ENCODE measurements around the gene NEK2. TPM values are rescaled to one million over a fixed set of nuclear protein-coding genes. Genes with fewer than 3 reads are reported as not detected.
"Not testable (repeated sequence)": the region's sequence is repeated elsewhere in the genome, so short reads cannot be mapped to it uniquely, and the experiment has no call there.

Gene NEK2
- polyA plus RNA-seq, 3 donors, result 0.07 TPM; not detected in 1

DNA sequence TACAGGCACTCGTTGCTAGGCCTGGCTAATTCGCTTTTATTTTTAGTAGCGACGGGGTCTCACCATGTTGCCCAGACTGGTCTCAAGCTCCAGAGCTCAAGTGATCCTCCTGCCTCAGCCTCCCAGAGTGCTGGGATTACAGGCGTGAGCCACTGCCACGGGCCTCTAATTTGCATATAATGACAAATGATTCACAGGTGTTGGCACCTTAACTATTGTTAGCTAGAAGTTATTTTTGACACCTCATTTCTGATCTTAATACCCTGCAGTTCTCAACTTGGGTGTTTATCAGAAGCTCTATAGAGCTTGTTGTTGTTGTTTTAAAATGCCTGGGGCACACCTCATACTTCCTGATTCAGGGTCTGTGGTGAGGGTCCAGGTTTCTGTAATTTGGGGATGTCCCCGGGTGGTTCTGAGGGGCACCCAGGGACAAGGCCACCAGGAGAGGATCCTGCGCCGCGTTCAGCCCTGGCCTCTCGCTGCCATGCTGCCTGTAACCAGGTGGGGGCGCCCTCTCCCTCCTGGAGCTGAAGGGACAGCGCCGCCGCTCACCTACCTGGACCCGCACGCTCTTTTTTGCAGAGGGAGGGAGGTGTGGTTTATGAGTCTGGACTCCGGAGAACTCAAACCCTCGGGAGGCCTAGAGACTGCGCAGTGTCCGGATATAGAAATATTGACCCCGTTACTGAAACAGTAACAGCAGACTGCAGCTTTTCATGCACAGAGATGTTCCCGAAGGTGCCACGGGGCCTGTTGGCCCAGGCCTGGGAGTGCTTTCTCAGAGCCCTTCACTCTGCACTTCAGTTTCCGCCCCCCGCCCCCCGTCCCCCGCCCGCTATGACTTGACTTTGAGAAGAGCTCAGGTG, 23.0 kb upstream of the NEK2 start:
- WGBS, 3 donors, result 14 to 17% (median 16%) methylated on average over 27 to 29 of the region's 29 CpGs
- no peak overlapping the region for H3K27ac ChIP-seq (ENCODE audit: low read depth, low read length)

DNA sequence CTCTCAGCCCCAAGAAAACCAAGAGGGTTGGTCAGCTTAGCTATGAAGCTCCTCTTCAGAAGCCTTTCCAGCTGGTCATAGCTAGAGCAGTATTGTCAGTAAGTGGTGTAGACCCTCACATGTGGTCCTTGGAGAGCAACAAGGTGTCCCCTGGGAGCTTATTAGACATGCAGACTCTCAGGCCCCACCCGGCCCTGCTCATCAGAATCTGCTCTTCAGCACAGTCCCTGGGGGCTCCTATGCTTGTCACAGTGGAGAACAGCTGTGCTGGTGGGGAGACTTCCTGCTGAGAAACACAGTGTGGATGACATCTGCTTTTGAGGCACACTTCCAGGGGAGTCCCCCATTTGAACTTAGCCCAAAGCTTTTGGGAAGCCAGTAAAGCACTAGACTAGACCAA, 21.9 kb upstream of the NEK2 start:
- H3K27ac ChIP-seq (ENCODE audit: low read depth, low read length), result no peak overlapping the region
- WGBS, 3 donors, result 60 to 82% (median 61%) methylated on average over 1 of the region's 1 CpG

DNA sequence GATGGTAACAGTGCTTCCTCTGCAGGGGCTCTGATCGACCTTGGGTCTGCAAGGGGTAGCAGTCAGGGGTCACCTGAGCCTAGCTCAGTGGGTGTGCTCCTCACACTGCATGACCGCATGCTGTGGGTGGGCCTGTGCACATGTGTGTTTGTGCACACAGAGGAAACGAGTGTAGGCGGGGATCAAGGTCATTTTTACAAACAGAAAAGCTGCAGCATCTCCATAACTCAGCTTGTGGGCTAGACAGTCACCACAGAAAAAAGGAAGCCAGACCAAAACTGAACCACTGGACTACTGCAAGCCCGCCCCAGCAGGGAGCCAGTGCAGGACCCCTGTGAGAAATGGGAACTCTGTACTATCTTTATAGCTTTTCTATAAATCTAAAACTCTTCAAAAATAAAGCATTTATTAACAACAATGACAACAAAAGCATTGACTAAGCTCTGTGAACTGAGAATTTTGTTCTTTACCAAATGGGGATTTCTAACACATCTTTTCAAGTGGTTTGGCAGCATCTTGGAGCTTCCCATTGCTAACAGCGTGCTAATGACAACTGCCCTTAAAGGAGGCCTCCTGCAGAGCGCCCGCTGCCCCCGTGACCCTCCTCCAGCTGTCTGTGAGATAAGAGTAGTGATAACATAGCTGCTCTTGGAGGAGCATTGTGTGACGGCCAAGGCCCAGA, 19.9 kb upstream of the NEK2 start:
- no peak overlapping the region for H3K27ac ChIP-seq (ENCODE audit: low read depth, low read length)
- 60 to 67% (median 66%) methylated on average over 10 of the region's 10 CpGs for WGBS, 3 donors

DNA sequence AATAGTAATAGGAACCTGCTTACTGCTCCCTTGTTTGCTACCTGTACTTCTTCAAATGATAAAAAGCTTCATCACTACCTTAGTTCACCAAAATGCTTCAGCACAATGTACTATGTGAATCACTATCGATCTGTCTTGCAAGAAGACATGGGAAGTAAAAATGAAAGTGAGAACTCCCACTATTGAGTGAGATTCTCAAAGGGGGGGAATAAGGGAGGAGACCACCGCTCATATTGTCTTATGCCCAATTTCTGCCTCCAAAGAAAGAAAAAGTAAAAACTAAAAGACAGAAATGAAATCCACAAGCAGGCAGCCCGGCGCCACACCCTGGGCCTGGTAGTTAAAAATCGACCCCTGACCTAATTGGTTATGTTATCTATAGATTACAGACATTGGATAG, 18.5 kb upstream of the NEK2 start:
- not testable (repeated sequence) for H3K27ac ChIP-seq (ENCODE audit: low read depth, low read length)
- WGBS, 3 donors, result 87 to 98% (median 93%) methylated on average over 5 of the region's 5 CpGs

DNA sequence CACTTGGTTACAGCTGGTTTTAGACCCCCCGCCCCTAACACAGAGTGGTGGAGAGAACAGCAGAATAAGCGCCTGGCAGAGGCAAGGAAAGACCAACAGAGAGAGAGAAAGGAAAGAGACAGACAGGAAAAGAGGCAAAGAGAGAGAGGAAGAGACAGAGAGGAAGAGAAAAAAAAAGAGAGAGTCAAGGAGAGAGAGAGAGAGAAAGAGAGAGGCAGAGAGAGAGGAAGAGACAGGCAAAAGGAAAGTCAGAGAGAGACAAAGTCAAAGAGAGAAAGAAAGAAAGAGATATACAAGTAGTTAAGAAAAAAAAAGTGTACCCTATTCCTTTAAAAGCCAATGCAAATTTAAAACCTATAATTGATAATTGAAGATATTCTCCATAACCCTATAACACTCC, 13.0 kb upstream of the NEK2 start:
- WGBS, 3 donors, result 83 to 93% (median 92%) methylated on average over 2 of the region's 2 CpGs
- no peak overlapping the region for H3K27ac ChIP-seq (ENCODE audit: low read depth, low read length)

DNA sequence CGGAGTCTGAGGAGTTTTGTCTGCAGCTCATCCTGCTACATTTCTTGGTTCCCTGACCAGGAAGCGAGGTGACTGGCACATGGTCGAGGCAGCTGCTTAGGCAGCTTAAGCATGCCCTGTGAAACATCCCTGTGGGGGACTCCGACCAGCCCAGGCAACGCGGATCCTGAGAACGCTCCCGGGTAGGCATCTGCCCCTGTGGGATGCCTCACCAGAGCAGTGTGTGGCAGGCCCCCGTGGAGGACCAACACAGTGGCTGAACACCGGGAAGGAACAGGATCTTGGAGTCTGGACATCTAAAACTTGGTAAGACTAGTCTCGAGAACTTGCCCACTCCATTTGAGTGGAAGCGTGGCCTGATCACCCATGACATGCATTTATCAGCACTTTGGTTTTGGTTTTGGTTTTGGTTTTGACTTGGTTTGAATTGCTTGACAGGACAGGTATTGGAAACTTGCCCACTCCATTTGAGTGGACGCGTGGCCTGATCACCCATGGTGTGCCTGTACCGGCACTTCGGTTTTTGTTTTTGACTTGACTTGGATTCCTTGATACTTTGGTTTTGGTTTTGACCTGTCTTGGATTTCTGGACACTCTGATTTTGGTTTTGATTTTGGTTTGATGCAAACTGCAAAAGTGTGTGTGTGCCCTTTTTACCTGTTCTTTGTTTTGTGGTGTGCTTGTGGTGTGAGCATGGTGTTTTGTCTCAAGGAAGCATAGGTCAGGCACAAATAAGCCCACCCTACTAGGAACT, 12.2 kb upstream of the NEK2 start:
- no peak overlapping the region for H3K27ac ChIP-seq (ENCODE audit: low read depth, low read length)
- WGBS, 3 donors, result 85 to 92% (median 90%) methylated on average over 16 of the region's 16 CpGs

DNA sequence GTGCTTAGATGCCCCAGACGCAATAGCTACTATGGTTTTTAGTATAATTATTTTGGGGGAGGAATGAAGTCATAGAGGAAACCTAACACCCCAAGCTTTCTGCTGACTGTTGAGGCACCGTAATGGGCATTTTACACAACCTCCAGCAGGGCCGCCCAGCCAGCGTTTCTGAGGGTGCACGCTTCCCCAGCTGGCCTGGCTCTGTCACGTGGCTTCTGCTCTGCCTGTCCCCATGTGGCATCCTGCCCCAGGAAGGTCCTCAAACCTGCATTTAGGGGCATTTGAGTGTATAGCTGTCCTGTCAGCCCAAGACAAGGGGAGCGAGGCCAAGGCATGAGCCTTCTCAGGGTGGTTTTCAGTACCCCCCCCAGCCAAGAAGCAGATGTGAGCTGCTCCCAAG, 10.4 kb upstream of the NEK2 start:
- no peak overlapping the region for H3K27ac ChIP-seq (ENCODE audit: low read depth, low read length)
- 79 to 87% (median 81%) methylated on average over 7 of the region's 7 CpGs for WGBS, 3 donors

DNA sequence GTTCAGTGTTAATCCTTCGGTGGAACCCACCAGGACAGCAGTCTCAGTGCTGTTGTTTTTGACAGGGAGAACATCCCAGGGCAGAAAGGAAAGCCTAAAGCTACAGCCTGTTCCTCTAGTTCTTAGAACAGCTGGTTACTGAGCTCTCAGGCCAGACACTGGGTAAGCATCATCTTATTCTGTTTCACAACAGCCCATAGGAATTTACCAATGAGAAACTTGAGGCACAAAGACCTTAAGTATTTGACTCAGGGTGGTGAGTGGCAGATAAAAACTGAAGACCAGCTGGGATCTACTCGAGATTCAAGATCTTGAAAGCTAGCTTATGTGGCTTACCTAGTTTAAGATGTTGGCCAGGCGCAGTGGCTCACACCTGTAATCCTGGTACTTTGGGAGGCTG, 9.4 kb upstream of the NEK2 start:
- H3K27ac ChIP-seq (ENCODE audit: low read depth, low read length), result no peak overlapping the region
- 80 to 89% (median 82%) methylated on average over 3 of the region's 3 CpGs for WGBS, 3 donors

DNA sequence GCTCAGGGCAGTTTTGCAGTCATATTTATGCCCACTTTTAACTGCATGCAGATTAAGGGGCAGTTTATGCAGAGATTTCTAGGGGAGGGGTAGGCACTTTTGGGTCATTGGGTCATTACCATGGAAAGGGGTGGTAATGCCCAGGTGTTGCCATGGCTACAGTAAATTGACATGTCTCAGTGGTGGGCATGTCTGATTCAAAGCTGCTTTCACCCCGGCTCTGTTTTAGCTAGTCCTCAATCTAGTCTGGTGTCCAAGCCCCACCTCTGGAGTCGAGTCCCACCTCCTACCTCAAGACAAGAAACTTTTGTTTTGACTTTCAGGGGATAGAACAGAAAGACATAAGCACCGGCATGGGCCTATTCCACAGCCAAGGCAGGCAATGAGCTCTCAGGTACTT, 8.9 kb upstream of the NEK2 start:
- 60 to 81% (median 75%) methylated on average over 3 of the region's 3 CpGs for WGBS, 3 donors
- no peak overlapping the region for H3K27ac ChIP-seq (ENCODE audit: low read depth, low read length)

DNA sequence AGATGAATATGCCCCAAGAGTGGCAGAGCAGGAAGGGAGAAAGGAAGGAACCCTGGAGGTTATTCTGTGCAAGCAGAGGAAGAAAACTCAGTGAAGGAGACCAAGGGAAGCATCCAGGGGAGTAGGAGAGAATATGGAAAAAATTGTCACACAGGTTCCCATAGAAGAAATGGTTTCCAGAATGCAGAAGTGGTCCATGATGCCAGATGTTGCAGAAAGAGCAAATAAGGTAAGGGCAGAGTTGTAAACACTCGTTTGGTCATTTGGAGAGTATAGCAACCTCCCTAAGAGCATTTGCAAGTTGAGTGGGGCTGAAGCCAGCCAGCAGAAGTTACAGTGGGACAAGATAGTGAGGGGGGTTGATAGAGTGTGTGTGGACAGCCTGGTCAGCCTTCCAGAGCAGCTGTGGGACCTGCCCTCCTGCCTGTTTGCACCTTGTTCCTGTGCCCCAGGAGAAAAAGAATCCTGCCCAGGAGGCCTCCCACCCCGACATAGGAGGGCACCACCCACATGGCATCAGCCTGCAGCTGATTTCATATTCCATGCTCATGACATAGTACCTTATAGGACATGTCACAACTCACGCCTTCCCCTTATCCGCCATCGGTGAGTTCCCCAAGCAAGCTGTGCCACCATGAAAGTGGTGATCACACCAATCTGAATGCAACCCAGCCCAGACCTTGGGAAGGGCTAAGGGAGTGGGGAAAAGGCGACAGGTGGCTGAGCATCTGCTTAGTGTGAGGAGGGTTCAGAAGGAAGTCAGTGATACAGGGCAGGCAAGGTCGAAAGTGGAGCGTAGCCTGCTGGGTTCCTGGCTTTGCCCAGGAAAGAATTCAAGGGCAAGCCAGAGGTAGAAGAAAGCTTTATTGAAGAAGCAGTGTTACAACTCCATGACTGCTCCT, 8.2 kb upstream of the NEK2 start:
- 78 to 80% (median 79%) methylated on average over 8 of the region's 8 CpGs for WGBS, 3 donors
- no peak overlapping the region for H3K27ac ChIP-seq (ENCODE audit: low read depth, low read length)

DNA sequence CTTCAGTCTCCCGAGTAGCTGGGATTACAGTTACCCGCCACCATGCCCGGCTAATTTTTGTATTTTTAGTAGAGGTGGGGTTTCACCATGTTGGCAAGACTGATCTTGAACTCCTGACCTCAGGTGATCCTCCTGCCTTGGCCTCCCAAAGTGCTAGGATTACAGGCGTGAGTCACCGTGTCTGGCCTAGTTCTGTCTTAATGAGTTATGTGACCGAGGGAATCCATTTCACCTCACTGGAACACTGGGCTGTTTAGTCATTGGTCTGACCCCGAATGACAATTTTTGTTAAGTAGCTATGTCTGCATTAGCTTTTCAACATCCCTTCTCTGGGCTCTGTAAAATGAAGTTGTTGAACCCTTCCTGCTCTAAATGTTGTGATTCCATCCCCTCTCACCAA, 6.8 kb upstream of the NEK2 start:
- 79 to 88% (median 87%) methylated on average over 7 of the region's 7 CpGs for WGBS, 3 donors
- H3K27ac ChIP-seq (ENCODE audit: low read depth, low read length), result not testable (repeated sequence)

DNA sequence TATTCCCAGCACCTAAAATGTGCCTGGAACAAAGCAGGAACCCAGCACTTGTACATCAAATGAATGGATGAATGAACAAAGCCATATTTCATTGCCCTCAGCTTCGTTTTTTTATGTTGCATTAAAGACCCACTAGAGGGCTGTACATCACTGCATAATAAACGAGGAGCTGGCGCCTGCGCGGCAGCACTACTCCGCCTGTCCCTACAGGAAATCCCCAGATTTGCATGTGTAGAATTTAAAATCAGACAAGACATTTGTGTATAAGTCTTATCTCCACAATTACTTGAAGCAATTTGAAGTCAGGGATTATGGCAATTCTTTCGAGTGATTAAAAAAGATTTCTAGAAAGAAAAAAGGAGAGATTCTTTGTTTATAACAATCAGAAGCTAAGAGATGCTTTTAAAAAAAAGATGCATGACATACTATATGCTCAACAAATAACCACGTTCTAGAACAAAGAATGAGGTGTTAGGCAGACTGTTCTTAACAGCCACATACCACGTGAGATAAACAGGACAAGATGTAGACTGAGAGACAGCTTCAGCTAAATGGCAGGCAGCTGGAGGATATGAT, 5.4 kb upstream of the NEK2 start:
- WGBS, 3 donors, result 2 to 6% (median 5%) methylated on average over 9 of the region's 9 CpGs
- no peak overlapping the region for H3K27ac ChIP-seq (ENCODE audit: low read depth, low read length)

DNA sequence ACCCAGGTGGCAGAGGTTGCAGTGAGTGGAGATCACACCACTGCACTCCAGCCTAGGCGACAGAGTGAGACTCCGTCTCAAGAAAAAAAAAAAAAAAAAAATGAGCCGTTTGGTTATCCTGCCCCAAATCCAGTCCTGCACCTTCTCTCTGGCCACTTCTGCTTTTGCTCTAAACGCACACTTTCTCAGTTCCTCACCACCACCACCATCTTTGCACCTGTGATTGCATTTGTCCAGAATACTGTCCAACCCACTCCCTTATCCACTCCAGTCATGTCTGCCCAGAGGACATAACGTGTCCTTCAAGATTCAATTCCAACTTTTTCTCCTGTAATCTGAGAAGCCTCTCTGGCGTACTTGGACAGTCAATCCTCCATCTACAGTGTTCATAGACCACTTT, 2.2 kb upstream of the NEK2 start:
- H3K27ac ChIP-seq (ENCODE audit: low read depth, low read length), result no peak overlapping the region
- WGBS, 3 donors, result 40 to 60% (median 44%) methylated on average over 6 of the region's 6 CpGs

DNA sequence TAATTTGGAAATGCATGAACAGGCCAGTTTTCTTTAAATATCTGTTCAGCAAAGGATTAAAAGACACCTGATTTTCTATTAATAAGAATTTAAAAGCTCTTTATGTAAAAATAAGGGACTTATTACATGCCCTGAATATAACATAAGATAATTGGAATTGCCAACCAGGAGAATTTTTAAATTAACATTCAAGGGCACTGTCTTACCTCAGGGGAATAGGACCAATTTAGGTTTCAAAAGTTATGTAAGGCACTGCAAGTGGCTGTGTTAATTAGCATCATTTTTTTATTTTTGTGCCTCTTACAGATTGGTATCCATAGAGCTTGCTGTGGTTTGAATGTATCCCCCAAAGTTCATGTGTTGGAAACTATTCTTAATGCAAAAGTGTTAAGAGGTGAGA, 1.3 kb upstream of the NEK2 start:
- H3K27ac ChIP-seq (ENCODE audit: low read depth, low read length), result no peak overlapping the region

DNA sequence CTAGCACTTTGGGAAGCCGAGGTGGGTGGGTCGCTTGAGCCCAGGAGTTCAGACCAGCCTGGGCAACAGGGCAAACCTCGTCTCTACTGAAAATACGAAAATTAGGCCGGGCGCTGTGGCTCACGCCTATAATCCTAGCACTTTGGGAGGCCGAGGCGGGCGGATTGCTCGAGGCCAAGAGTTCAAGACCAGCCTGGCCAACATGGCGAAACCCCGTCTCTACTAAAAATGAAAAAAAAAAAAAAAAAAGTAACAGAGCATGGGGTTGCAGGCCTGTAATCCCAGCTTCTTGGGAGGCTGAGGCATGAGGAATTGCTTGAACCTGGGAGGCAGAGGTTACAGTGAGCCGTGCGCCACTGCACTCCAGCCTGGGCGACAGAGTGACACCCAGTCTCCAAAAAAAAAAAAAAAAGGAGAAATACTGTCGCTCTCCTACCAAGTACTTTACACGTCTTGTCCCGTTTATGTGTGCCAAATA, 724 bp upstream of the NEK2 start:
- no peak overlapping the region for H3K27ac ChIP-seq (ENCODE audit: low read depth, low read length)
- 29 to 46% (median 45%) methylated on average over 17 to 19 of the region's 19 CpGs for WGBS, 3 donors

DNA sequence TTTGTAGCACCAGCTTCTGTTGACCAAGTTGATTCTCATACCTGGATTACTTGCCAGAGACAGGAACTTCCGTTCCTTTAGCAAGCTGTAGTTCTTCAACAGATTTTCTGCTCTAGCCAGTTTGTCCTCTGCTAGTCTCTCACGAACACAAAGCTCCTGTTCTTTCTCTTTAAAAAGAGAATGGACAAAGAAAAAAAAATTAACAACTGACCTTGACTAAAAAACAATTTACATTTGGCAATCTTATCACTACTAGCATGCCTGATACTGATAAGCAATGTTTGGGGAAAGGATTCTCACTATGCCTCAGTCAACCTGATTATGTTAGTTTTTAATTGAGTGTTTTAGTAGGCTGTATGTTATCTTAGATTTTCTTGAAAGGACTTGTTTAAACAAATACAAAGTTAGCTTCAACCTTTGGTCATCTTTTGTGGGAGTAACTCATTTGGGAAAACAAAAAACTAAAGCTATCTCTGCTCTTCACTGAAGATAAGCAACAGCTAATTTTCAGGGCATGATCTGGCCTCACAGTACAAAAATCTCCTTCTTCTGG, 8.3 kb downstream of the NEK2 start:
- no peak overlapping the region for H3K27ac ChIP-seq (ENCODE audit: low read depth, low read length)
- WGBS, 3 donors, result 32 to 86% (median 77%) methylated on average over 2 of the region's 2 CpGs

DNA sequence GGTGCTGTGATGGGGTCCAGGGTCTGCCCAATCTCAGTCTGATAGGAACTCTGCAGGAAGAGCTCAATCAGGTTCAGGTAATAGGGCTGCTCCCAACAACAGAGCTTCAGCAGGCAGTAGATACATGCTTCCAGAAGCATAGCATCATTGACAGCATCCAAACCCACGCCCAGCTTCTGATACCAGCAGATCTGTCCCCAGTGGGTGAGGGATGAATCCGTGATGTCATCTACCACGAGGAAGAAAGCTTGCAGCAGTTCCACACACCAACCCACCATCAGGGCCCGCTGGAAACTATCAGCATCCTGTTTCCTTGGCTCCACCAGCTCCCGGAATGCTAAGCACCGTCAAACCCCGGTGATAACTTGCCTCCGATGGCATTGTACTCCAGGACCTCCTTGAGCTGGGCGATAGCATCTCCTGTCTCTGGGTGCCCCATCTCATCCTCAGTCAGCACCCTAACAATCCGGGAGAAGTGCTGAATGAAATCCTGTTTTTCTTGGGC, 14.7 kb downstream of the NEK2 start:
- H3K27ac ChIP-seq (ENCODE audit: low read depth, low read length), result no peak overlapping the region
- 92 to 93% (median 92%) methylated on average over 10 of the region's 10 CpGs for WGBS, 3 donors
